LHCN-M2 (cell line): ENCODE data around the gene HFM1. TPM values are rescaled to one million over a fixed set of nuclear protein-coding genes. Genes with fewer than 3 reads are reported as not detected.
"Not testable (repeated sequence)": the region's sequence is repeated elsewhere in the genome, so short reads cannot be mapped to it uniquely, and the experiment has no call there.

Experiments used
- DNase-seq: peaks from one replicate; pipeline ENCODE4 v3.0.0-alpha.2; 2012; ENCODE audit warnings: low read depth
- total RNA-seq: library from RNA; depleted of rRNA; stranded (reverse); fragments of >200 nt; gene quantifications from 2 replicates; pipeline ENCODE4 v1.2.3, GENCODE V29; 2014

HFM1 gene
- total RNA-seq, 1 experiment from 2014 or later = 0.06 TPM

- DNase-seq = no peak
Measured at GRCh38 chr1:91349524-91349923, 55.1 kb downstream of the HFM1 start.

- no peak for DNase-seq
Measured at GRCh38 chr1:91346824-91347223, 57.8 kb downstream of the HFM1 start.

GRCh38 chr1:91345395-91346005, 59.1 kb downstream of the HFM1 start:
- no peak for DNase-seq

GRCh38 chr1:91338501-91338900, 66.1 kb downstream of the HFM1 start:
- DNase-seq = no peak

- DNase-seq = peak; percentile 45
Measured at GRCh38 chr1:91335603-91336002, 69.0 kb downstream of the HFM1 start.

GRCh38 chr1:91334856-91335255, 69.8 kb downstream of the HFM1 start:
- DNase-seq = no peak

- no peak for DNase-seq
Measured at GRCh38 chr1:91325456-91325855, 79.2 kb downstream of the HFM1 start.

GRCh38 chr1:91314643-91315042, 90.0 kb downstream of the HFM1 start:
- no peak for DNase-seq

- no peak for DNase-seq
Measured at GRCh38 chr1:91311672-91312071, 93.0 kb downstream of the HFM1 start.

GRCh38 chr1:91308544-91308943, 96.1 kb downstream of the HFM1 start:
- no peak for DNase-seq

GRCh38 chr1:91307784-91308409, 96.7 kb downstream of the HFM1 start:
- DNase-seq = no peak

GRCh38 chr1:91303165-91303564, 101.5 kb downstream of the HFM1 start:
- DNase-seq = no peak

- DNase-seq = not testable (repeated sequence)
Measured at GRCh38 chr1:91288843-91289553, 115.6 kb downstream of the HFM1 start.

GRCh38 chr1:91286962-91287317, 117.7 kb downstream of the HFM1 start:
- not testable (repeated sequence) for DNase-seq

- DNase-seq = not testable (repeated sequence)
Measured at GRCh38 chr1:91286259-91286961, 118.2 kb downstream of the HFM1 start.

- peak; percentile 1 for DNase-seq
Measured at GRCh38 chr1:91283421-91283726, 121.3 kb downstream of the HFM1 start.

- DNase-seq = peak; percentile 55
Measured at GRCh38 chr1:91282695-91283420, 121.8 kb downstream of the HFM1 start.

- no peak for DNase-seq
Measured at GRCh38 chr1:91281782-91282181, 122.9 kb downstream of the HFM1 start.

- DNase-seq = peak; percentile 1
Measured at GRCh38 chr1:91278754-91279153, 125.9 kb downstream of the HFM1 start.

- DNase-seq = no peak
Measured at GRCh38 chr1:91273875-91274274, 130.8 kb downstream of the HFM1 start.

- no peak for DNase-seq
Measured at GRCh38 chr1:91261655-91262054, 143.0 kb downstream of the HFM1 start.

GRCh38 chr1:91245435-91245834, 159.2 kb downstream of the HFM1 start:
- DNase-seq = no peak
